ENCODE results near the gene NOXO1. TPM values are rescaled to one million over a fixed set of nuclear protein-coding genes. Genes with fewer than 3 reads are reported as not detected.

NOXO1 gene
- total and polyA plus RNA-seq, 2 experiments from 2014 or later: 2.0 to 2.6 TPM

DNA sequence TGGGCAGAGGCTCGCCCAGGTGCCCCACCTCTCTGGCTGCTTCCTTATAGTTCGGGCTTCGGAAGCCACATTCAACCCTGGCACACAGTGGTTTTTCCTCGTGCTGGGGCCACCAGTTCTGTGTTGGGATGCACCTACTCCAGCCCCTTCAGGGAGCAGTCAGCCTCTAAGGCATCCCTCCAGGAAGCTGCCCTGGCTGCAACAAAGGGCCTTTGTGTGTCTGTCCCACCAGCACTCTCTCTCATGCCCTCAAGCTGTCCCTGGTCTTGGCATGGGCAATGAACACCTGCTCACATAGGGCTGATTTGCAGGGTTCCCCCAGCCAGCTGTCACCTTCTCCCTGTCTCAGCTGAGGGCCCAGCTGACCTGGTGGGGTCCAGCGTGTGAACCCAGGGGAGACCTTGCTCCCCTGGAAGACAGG lies 754 bp upstream of the NOXO1 start:
- DNase-seq (ENCODE audit: low spot score): no peak
- H3K27me3 ChIP-seq (ENCODE audit: insufficient read depth): peaks cover 36% of the 10 kb centered on the region
- H3F3A ChIP-seq (replicated peaks; ENCODE audit: low read depth): peaks cover 34% of the 10 kb centered on the region
- H3K4me3 ChIP-seq: no peak overlapping the region
- no peak overlapping the region for H3K4me2 ChIP-seq
- H2AFZ ChIP-seq: no peak overlapping the region
- H3K4me1 ChIP-seq (ENCODE audit: insufficient read depth): peaks cover 21% of the 10 kb centered on the region
- TF ChIP-seq CREB1 (CRISPR knock-in tag; IDR thresholded peaks at IDR 0.05; ENCODE audit: low read depth): no peak
- TF ChIP-seq STAT1 (IDR thresholded peaks at IDR 0.05; ENCODE audit: unreplicated experiment): no peak
- TF ChIP-seq, protein P1, sequence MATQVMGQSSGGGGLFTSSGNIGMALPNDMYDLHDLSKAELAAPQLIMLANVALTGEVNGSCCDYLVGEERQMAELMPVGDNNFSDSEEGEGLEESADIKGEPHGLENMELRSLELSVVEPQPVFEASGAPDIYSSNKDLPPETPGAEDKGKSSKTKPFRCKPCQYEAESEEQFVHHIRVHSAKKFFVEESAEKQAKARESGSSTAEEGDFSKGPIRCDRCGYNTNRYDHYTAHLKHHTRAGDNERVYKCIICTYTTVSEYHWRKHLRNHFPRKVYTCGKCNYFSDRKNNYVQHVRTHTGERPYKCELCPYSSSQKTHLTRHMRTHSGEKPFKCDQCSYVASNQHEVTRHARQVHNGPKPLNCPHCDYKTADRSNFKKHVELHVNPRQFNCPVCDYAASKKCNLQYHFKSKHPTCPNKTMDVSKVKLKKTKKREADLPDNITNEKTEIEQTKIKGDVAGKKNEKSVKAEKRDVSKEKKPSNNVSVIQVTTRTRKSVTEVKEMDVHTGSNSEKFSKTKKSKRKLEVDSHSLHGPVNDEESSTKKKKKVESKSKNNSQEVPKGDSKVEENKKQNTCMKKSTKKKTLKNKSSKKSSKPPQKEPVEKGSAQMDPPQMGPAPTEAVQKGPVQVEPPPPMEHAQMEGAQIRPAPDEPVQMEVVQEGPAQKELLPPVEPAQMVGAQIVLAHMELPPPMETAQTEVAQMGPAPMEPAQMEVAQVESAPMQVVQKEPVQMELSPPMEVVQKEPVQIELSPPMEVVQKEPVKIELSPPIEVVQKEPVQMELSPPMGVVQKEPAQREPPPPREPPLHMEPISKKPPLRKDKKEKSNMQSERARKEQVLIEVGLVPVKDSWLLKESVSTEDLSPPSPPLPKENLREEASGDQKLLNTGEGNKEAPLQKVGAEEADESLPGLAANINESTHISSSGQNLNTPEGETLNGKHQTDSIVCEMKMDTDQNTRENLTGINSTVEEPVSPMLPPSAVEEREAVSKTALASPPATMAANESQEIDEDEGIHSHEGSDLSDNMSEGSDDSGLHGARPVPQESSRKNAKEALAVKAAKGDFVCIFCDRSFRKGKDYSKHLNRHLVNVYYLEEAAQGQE (IDR thresholded peaks at IDR 0.05; ENCODE audit: unreplicated experiment): no peak
- no peak for TF ChIP-seq EZH2 (IDR thresholded peaks at IDR 0.05; ENCODE audit: low read depth, unreplicated experiment)
- TF ChIP-seq NANOG (IDR thresholded peaks at IDR 0.05; ENCODE audit: borderline replicate concordance): no peak
- no peak for TF ChIP-seq JUNB (IDR thresholded peaks at IDR 0.05; ENCODE audit: unreplicated experiment)
- TF ChIP-seq ZNF331 (CRISPR knock-in tag; IDR thresholded peaks at IDR 0.05; ENCODE audit: low read depth): no peak
- TF ChIP-seq EZH2phosphoT487 (IDR thresholded peaks at IDR 0.05; ENCODE audit: unreplicated experiment): no peak
- TF ChIP-seq, protein P2, sequence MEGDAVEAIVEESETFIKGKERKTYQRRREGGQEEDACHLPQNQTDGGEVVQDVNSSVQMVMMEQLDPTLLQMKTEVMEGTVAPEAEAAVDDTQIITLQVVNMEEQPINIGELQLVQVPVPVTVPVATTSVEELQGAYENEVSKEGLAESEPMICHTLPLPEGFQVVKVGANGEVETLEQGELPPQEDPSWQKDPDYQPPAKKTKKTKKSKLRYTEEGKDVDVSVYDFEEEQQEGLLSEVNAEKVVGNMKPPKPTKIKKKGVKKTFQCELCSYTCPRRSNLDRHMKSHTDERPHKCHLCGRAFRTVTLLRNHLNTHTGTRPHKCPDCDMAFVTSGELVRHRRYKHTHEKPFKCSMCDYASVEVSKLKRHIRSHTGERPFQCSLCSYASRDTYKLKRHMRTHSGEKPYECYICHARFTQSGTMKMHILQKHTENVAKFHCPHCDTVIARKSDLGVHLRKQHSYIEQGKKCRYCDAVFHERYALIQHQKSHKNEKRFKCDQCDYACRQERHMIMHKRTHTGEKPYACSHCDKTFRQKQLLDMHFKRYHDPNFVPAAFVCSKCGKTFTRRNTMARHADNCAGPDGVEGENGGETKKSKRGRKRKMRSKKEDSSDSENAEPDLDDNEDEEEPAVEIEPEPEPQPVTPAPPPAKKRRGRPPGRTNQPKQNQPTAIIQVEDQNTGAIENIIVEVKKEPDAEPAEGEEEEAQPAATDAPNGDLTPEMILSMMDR (conservative IDR thresholded peaks at IDR 0.05; ENCODE audit: low read depth in 2 of 2): no peak
- TF ChIP-seq POLR2AphosphoS5 (IDR thresholded peaks at IDR 0.05; ENCODE audit: low read depth): no peak
- TF ChIP-seq, protein P3, sequence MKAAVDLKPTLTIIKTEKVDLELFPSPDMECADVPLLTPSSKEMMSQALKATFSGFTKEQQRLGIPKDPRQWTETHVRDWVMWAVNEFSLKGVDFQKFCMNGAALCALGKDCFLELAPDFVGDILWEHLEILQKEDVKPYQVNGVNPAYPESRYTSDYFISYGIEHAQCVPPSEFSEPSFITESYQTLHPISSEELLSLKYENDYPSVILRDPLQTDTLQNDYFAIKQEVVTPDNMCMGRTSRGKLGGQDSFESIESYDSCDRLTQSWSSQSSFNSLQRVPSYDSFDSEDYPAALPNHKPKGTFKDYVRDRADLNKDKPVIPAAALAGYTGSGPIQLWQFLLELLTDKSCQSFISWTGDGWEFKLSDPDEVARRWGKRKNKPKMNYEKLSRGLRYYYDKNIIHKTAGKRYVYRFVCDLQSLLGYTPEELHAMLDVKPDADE (IDR thresholded peaks at IDR 0.05): no peak
- TF ChIP-seq ZNF114 (CRISPR knock-in tag; IDR thresholded peaks at IDR 0.05): no peak
- H3K4me1 Mint-ChIP-seq: peaks cover 23% of the 10 kb centered on the region
- no peaks in the 10 kb centered on the region for H3K9me3 Mint-ChIP-seq
- ATAC-seq: no peak
- no peaks in the 10 kb centered on the region for H3K9me2 ChIP-seq (ENCODE audit: insufficient read depth)
- no peak overlapping the region; the same call in 2 of the 3 replicates for H3K4me3 Mint-ChIP-seq
- no peak overlapping the region for H3K27ac Mint-ChIP-seq
- H4K20me1 ChIP-seq (replicated peaks; ENCODE audit: insufficient read depth): no peaks in the 10 kb centered on the region; the same call in none of the 2 replicates
- no peak overlapping the region for H3K27ac ChIP-seq (ENCODE audit: low read depth)
- peaks cover 4% of the 10 kb centered on the region; the same call in 1 of the 2 replicates for H3K79me2 ChIP-seq (replicated peaks; ENCODE audit: insufficient read depth)
- peaks cover 17% of the 10 kb centered on the region for H3K36me3 Mint-ChIP-seq (ENCODE audit: low read depth)
- no peaks in the 10 kb centered on the region for H3K36me3 ChIP-seq (ENCODE audit: insufficient read depth)
- H3K27me3 Mint-ChIP-seq (ENCODE audit: insufficient read depth, low read depth, poor library complexity): peaks cover 54% of the 10 kb centered on the region

Data from GM23338 (cell line).